Omental fat pad (tissue), 4 donors: ENCODE data around the gene MCC. TPM values are rescaled to one million over a fixed set of nuclear protein-coding genes. Genes with fewer than 3 reads are reported as not detected.

Experiments
- ATAC-seq: fragments of 150-250 bp; one replicate; pipeline ENCODE4 v1.9.1; 2016; ENCODE audit warnings: mild to moderate bottlenecking, moderate library complexity; ENCODE audit not compliant: low FRiP score
- DNase-seq: peaks from one replicate; pipeline ENCODE4 v3.0.0-alpha.2; 2019; ENCODE audit warnings: low spot score
- CTCF ChIP-seq, 3 donors: fragments of 450-650 bp; IDR thresholded peaks; one replicate each; pipeline ENCODE4 v1.5.1; 2016 to 2017; ENCODE audit warnings: antibody characterized with exemption in 3 of 3, mild to moderate bottlenecking in 3 of 3, moderate library complexity in 2 of 3
- total RNA-seq, 4 donors: library from RNA; depleted of rRNA; stranded (reverse); fragments of >200 nt; gene quantifications; one replicate each; pipeline ENCODE4 v1.1.0, GENCODE V29; 2016

Gene MCC
- total RNA-seq, 4 donors from 2014 or later = 32.8 to 56.3 (median 44.4) TPM

GRCh38 chr5:113450462-113450861, 37.8 kb downstream of the MCC start:
- ATAC-seq (no peak), DNase-seq (no peak)
- no peak for TF ChIP-seq CTCF (IDR thresholded peaks at IDR 0.05)

GRCh38 chr5:113448252-113448651, 40.0 kb downstream of the MCC start:
- no peak for TF ChIP-seq CTCF (IDR thresholded peaks at IDR 0.05)
- ATAC-seq = no peak
- no peak for DNase-seq

GRCh38 chr5:113447498-113448050, 40.7 kb downstream of the MCC start:
- ATAC-seq (no peak), DNase-seq (no peak)
- no peak for TF ChIP-seq CTCF (IDR thresholded peaks at IDR 0.05)

GRCh38 chr5:113446358-113446927, 41.8 kb downstream of the MCC start:
- no peak for TF ChIP-seq CTCF (IDR thresholded peaks at IDR 0.05)
- DNase-seq = no peak
- no peak for ATAC-seq

GRCh38 chr5:113437111-113437510, 51.1 kb downstream of the MCC start:
- DNase-seq (no peak), ATAC-seq (no peak)
- TF ChIP-seq CTCF (IDR thresholded peaks at IDR 0.05) = no peak

GRCh38 chr5:113435575-113435974, 52.7 kb downstream of the MCC start:
- TF ChIP-seq CTCF (IDR thresholded peaks at IDR 0.05) = no peak
- ATAC-seq (no peak), DNase-seq (no peak)

GRCh38 chr5:113434889-113435288, 53.4 kb downstream of the MCC start, which contains the start of gene TSSK1B:
Gene TSSK1B (minus strand): TSS chr5:113434989. CDS start chr5:113434839, 150 bp downstream.
- no peak for TF ChIP-seq CTCF (IDR thresholded peaks at IDR 0.05)
- DNase-seq = no peak
- no peak for ATAC-seq
